ENCODE data around the gene H1-8.

Gene H1-8

GRCh38 chr3:129504471-129505100 is 38.4 kb upstream of the H1-8 start (continued):
- TF ChIP-seq, protein P1, sequence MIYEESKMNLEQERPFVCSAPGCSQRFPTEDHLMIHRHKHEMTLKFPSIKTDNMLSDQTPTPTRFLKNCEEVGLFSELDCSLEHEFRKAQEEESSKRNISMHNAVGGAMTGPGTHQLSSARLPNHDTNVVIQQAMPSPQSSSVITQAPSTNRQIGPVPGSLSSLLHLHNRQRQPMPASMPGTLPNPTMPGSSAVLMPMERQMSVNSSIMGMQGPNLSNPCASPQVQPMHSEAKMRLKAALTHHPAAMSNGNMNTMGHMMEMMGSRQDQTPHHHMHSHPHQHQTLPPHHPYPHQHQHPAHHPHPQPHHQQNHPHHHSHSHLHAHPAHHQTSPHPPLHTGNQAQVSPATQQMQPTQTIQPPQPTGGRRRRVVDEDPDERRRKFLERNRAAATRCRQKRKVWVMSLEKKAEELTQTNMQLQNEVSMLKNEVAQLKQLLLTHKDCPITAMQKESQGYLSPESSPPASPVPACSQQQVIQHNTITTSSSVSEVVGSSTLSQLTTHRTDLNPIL (CRISPR knock-in tag; IDR thresholded peaks at IDR 0.05; ENCODE audit: low read depth) = no peak
- TF ChIP-seq ZNF565 (CRISPR knock-in tag; conservative IDR thresholded peaks at IDR 0.05; ENCODE audit: low read depth) (no peak), PATZ1 (CRISPR knock-in tag; IDR thresholded peaks at IDR 0.05; ENCODE audit: borderline replicate concordance) (no peak), ARNTL (CRISPR knock-in tag; IDR thresholded peaks at IDR 0.05; ENCODE audit: borderline replicate concordance, low read depth) (no peak), ZFP3 (CRISPR knock-in tag; IDR thresholded peaks at IDR 0.05) (no peak), ZNF70 (CRISPR knock-in tag; IDR thresholded peaks at IDR 0.05) (no peak), ISL1 (CRISPR knock-in tag; IDR thresholded peaks at IDR 0.05) (no peak)

DNA sequence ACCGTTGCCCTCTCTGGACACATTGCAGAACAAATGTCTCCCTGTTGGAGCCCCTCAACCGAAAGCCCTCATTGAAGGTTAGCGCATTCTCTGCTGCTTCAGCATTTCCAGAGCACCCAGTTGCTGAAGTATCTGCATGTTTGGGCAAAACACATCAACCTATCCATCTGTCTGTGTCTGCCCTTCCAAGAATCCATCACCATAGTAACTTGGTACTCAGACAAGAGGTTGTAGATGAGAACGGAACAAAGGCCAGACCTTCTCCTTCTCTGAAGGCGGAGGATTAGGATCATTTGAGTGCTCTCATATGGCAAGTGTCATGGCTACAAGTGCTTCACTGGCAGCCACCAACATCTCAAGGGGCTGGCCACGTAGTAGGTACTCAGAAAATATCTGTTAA is 37.6 kb upstream of the H1-8 start:
- ATAC-seq = no peak
- no peak for TF ChIP-seq ISL1 (CRISPR knock-in tag; IDR thresholded peaks at IDR 0.05)
- no peak for TF ChIP-seq CSDC2 (CRISPR knock-in tag; IDR thresholded peaks at IDR 0.05)
- TF ChIP-seq PPARA (CRISPR knock-in tag; IDR thresholded peaks at IDR 0.05; ENCODE audit: borderline replicate concordance) = no peak
- no peak for TF ChIP-seq RARB (CRISPR knock-in tag; IDR thresholded peaks at IDR 0.05)
- TF ChIP-seq TSHZ2 (CRISPR knock-in tag; IDR thresholded peaks at IDR 0.05) = no peak
- TF ChIP-seq ZFP3 (CRISPR knock-in tag; IDR thresholded peaks at IDR 0.05) = no peak
- TF ChIP-seq ZNF565 (CRISPR knock-in tag; conservative IDR thresholded peaks at IDR 0.05; ENCODE audit: low read depth) = no peak
- TF ChIP-seq ARNTL (CRISPR knock-in tag; IDR thresholded peaks at IDR 0.05; ENCODE audit: borderline replicate concordance, low read depth) = no peak
- no peak for TF ChIP-seq ESRRG (CRISPR knock-in tag; IDR thresholded peaks at IDR 0.05)
- TF ChIP-seq, protein P1 (CRISPR knock-in tag; IDR thresholded peaks at IDR 0.05; ENCODE audit: low read depth) = no peak
- no peak for TF ChIP-seq TOX (CRISPR knock-in tag; IDR thresholded peaks at IDR 0.05; ENCODE audit: borderline replicate concordance)
- no peak for TF ChIP-seq ZC3H10 (CRISPR knock-in tag; IDR thresholded peaks at IDR 0.05)

DNA sequence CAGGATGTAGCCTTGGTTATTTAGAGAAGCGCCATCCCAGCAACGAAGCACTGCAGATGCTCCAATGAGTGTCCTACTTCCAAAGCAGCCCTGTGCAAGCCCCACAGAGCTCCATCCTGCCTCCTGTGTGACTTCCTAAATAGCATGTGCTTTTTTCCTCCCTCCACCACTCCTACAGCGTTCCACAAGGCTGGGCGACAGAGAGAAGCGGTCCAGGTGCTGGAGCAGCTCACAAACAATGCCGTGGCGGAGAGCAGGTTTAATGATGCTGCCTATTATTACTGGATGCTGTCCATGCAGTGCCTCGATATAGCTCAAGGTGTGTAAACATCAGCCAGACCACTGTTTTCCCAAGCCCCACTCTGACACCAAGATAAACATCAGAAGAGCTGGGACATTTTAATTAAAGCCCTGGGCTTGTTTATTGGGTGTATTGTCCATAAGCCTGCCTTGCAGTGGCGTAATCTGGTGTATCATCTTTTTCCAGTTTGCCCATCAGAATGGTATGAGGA is 36.7 kb upstream of the H1-8 start:
- no peak for ATAC-seq

More for the DNA sequence above, 36.7 kb upstream of the H1-8 start:
- TF ChIP-seq, protein P2, sequence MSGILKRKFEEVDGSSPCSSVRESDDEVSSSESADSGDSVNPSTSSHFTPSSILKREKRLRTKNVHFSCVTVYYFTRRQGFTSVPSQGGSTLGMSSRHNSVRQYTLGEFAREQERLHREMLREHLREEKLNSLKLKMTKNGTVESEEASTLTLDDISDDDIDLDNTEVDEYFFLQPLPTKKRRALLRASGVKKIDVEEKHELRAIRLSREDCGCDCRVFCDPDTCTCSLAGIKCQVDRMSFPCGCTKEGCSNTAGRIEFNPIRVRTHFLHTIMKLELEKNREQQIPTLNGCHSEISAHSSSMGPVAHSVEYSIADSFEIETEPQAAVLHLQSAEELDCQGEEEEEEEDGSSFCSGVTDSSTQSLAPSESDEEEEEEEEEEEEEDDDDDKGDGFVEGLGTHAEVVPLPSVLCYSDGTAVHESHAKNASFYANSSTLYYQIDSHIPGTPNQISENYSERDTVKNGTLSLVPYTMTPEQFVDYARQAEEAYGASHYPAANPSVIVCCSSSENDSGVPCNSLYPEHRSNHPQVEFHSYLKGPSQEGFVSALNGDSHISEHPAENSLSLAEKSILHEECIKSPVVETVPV (CRISPR knock-in tag; IDR thresholded peaks at IDR 0.05) = no peak
- TF ChIP-seq ZNF8 (CRISPR knock-in tag; IDR thresholded peaks at IDR 0.05) (no peak), ZFP3 (CRISPR knock-in tag; IDR thresholded peaks at IDR 0.05) (no peak), ZNF565 (CRISPR knock-in tag; conservative IDR thresholded peaks at IDR 0.05; ENCODE audit: low read depth) (no peak), SNAI2 (CRISPR knock-in tag; IDR thresholded peaks at IDR 0.05) (no peak), GLIS3 (CRISPR knock-in tag; IDR thresholded peaks at IDR 0.05) (no peak), ESRRG (CRISPR knock-in tag; IDR thresholded peaks at IDR 0.05) (no peak), OSR1 (CRISPR knock-in tag; IDR thresholded peaks at IDR 0.05) (no peak), POU6F1 (CRISPR knock-in tag; IDR thresholded peaks at IDR 0.05; ENCODE audit: borderline replicate concordance, low read depth) (no peak)
